Kidney capillary endothelial cell (primary cell): ENCODE results near the gene RTRAF.

Experiments
- DNase-seq: peaks from one replicate; pipeline ENCODE4 v3.0.0-alpha.2; 2018; ENCODE audit warnings: low spot score

Gene RTRAF

DNA sequence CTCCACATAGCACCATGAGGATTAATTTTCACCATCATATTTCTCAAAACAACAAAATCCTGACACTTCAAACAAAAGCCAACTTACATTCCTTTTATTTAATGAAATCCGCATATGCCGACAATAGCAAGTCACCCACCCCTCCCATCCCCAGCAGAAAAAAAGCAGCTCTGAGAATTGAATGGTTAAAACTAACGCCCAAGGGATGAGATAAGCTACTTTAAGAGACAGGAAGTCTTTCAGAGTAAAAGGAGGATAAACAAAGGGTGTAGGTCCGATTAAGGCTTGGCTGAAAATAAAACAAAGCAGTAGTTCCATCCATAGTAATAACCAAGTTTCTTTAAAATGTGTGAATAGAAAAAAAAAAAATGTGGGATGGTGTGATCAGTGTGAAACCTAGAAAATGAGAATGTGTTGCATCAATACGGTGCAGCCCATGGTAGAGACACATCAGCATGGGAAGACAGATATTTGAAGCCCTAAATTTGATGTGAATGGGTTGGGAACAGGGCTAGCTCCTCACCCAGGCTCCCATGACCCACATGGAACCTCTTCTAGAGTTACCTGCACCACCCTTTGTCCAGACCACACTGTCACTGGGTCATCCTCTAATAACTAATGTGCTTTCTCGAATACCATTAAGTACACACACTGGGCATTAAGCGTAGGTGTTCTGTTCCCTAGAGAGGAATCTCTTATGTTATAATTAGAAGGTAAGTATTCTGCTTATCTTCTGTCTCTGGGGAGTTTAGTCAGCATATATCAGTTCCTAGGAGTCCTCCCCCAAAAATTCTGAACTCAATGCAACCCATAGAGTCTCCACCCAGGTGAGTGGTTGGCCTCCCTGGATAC is 31.7 kb downstream of the RTRAF start:
- peak; percentile 63 for DNase-seq

DNA sequence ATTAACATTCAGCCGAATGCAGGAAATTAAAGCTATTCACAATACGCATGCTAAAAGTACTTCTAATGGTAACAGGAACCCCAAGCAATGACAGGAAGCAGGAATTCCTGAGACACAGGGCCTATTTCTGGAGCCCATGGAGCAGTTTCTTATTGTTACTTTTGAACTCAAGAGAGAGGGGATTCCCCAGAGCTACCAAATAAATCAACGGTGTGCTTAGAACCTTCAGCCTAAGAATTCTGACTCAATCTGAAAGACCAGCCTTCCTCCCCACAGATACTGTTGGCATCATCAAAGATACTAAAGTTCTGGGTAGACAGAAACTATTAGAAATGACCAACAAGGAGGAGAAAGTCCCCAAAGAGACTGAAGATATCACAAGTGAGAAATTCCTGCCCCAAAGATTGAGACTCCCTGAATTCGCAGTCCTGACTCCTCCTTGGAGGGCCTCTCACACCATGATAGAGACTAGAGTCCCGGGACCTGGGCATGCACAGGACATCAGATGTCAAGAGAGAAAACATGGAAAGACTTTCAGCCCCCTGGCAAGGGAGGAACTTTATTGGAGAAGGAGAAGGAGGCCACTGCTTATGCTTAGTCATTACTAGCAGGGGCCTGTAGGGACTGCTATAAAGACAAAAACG is 32.7 kb downstream of the RTRAF start:
- DNase-seq: peak; percentile 87

DNA sequence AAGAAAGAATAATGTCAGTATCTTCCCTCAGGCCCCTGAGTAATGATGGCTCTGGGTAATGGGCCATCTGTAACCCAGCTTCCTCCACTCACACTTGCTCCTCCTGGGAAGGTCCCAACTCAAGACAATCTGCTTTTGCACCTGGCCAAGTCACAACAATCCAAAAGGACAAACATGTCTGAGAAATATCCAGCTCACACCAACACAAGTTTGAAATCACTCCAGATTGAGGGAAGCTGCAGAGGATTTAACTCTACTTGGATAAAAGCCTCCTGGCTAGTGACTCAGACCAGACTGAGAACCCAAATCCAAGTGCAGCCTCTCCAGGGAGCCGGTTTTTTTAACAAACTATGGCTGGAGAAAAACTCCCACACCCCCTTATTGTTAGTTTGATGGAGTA is 34.2 kb downstream of the RTRAF start:
- no peak for DNase-seq

DNA sequence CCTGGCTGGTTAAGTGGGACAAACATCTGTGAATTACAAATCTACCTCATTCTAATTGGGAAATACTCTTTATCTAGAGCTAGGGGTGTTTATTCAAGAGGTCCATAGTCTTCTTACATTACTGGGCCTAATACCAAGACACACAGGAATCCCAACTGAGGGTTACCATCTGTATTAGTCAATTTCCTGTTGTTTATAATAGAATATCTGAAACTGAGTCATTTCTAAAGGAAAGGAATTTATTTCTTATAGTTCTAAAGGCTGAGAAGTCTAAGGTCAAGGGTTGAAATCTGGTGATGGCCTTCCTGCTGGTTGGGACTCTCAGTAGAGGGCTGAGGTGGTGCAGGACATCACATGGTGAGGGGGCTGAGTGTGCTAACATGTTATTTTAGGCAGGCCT is 36.0 kb downstream of the RTRAF start:
- DNase-seq: peak; percentile 95

DNA sequence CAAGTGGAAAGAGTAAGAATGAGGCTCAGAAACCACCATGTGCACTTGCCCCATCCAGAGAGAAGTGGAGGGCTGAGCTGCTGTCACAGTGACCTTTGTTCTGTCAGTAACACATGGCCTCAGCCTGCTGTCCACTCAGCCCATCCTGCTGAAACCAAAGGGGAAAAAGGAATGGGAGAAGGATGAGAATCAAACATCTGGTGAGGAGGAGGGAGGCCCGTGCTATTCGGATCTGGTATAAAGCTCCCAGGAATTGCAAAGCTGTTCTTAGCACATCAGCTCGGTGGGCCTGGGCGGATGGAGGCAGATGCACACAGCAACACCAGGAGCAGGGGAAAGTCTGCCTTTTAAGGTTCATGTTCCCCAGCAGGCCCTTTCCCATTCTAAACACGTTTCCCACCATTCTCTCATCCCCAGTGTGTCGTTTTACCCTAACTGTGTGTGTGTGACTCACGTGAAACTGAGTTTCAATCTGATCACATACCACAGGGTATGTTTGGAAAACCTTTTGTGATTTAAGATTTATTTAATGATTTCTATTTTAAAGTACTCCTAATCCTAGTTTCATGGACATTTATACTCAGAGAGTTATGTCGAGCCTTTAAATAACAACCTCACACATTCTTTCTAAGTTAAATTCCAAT is 36.8 kb downstream of the RTRAF start:
- DNase-seq: no peak

DNA sequence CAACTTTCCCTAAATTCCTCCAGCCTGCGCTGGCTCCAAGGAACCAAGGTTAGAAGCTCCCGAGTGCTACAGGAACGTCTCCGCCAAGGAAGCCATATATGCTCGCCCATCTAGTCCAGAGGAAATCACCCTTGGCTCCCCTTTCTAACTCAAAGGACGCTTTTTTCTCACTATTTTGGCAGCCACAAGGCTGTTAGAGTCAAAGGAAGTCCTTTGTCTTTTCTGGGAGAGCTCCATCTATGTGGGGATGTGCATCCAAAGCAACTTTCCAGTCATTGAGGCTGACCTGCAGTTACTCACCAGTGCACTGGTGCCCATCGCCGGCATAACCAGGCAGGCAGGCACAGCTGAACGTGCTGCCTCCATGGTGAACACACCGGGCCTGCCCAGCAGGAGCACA is 37.6 kb downstream of the RTRAF start:
- no peak for DNase-seq

DNA sequence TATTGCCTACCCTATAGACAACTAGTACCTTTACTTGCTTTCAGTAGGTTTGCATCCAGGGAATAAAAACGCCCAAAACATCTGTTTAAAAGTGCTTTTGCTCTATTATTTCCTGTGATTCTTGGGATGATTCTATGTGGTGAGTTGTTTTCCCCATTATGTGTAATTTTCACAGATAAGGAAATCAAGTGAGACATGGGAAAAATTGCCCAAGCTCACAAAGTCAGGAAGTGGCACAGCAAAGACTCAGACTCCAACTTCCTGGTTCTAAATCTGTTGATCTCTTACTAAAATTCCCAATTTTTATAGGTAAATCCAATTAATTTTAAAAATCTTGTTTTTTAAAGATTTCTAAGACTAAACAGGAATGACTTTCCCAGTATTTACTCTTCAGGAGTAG is 40.5 kb downstream of the RTRAF start:
- DNase-seq: peak; percentile 78

DNA sequence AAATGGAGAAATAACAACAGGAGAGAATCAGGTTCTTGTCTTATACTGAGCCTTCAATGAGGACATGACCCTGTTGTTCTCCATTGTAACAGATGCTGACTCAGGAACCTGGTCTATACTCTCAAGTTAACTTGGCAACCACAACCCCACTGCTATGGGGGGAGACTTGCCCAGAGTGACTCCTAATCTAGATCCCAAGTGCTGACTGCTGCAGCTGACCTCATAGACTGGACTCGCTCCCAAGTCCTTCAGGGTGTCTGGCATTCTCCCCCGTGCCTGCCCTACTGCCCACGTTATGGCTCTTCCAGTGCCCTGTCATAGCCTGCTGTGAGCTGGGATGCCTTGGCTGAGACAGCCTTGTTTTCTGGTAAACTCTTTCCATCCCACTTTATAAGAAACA is 42.4 kb downstream of the RTRAF start:
- no peak for DNase-seq

DNA sequence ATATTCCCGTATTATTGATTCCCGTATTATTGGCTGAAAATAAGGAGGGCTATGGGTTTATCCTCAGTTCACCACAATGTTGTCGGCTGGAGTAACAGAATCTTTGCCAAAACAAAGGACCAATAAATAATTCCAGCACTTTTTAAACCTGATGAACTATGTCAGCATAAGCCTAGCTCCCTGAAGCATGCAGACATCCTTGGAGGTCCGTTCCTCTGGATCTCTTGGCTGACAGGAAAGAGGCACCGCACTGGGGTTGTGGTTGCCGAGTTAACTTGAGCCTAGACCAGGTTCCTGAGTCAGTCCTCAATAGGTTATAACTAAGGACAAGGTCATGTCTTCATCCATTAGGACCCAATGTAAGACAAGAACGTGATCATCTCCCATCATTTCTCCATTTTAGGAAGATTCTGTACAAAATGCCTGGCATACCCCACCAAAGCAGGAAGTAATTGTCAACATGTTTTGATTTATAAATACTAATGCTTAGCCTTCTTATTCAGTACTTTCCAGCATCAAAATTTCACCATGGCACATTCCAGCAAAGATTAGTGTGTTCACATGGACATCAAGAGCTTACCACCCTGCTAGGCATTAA is 43.0 kb downstream of the RTRAF start:
- DNase-seq: no peak

DNA sequence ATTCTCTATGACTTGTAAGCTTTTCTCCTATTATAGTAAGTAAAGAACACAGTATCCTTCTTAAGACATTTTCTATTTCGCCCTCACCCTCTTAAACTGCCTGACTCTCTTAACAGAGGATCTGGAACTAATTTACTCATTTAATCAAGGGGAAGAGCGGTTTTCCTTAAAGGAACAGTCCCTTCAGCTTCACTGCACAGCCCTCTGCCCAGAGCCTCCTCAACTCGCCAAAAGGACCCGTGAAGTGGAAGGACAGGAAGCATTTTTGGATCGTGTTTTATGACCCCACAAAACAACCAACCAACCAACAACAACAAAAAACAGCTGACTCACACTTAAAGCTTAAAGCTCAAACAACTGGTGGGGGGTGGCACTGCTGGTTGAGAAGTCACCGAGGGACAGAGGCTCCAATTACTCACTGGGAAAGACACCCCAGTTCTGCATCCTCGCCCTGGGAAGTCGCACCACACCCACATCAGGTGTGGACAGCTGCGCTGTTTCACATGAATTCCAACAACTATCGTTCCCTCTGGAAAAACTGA is 43.8 kb downstream of the RTRAF start:
- no peak for DNase-seq

DNA sequence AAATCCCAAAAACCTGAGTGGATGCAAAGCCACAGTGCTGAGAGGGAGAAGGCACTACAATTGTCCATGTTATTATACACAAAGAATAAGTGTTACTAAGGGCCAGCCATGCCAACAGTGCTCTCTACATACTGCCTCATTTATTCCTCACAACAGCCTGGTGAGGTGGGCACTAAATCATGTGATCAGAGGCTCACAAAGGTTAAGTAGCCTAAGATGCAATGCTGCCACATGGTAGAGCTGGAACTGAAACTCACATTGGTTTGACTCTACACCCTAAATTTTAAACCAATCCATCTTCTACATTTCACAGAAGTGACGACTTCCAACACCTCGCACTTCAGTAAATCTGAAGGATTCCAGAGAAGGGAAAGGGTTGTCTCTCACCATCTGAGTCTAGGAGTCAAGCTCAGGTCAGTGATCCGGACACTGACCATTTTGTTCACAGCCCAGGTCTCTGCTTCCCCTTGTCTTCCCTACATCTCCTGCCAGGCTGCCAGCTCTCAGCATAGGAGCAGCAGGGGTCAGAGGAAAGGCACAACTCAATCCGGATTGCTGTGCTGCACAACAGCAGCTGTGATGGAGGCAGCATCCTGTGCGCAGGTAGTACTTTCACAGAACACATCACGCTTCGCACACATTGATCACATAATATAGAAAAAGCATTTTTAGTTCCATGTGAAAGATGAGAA is 49.9 kb downstream of the RTRAF start:
- DNase-seq: no peak

DNA sequence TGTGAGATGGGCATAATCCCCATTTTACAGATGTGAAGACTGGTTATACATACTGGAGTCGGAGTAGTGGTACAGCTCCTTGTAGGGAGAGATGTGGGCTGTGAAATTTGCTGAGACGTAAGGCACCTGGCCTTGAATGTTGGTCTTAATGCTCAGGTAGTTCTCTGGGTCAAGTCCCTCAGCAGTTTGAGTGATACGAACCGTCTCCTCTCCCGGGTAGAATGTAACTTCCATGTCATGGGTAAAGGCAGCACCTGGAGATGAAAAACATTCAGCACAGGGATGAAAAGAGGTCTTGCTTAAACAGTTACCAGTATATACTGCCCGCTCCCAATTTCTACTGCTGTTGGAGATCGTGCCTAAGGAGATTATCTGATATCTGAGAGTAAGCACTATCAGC is 51.3 kb downstream of the RTRAF start:
- no peak for DNase-seq

DNA sequence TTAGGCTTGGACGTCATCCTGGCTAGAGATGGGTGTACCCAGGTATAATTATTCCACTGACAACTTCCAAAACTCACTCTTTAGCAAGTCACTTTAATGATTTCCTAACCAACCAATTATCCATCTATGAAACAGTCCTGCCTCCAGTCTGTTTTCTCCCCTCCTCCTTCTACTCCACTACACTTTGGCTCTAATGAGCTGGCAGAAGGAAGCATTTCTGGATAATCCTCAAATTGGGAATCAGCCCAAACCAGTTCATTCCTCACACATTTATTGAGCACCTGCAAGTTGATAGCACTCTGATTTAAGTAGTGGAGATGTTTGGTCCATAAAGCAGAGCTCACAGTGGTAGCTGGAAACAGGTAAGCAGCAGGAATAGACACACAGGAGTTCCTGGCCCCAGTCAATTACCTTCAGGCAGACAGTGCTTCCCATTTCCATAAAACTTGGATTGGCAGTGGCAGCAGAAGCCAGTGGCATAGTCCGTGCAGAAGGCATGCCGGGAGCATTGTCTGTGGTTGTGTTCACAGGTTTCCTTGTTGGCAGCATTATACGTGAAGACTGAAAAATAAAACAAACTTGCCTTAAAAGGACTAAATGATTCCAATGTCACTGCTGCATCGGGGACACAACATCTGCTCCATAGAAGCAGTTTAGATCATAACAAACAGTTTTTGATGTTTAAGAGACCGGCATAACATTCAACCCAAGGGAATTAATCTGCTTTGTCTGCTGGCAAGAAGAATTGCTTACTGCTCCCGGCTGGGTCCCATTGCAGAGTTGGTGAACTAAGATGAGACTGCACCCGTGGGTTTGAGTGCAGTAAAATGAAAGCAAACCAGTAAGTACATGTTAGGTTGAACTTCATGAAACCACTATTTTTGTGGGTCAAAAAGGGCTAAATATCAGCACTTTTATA is 53.3 kb downstream of the RTRAF start:
- DNase-seq: no peak

DNA sequence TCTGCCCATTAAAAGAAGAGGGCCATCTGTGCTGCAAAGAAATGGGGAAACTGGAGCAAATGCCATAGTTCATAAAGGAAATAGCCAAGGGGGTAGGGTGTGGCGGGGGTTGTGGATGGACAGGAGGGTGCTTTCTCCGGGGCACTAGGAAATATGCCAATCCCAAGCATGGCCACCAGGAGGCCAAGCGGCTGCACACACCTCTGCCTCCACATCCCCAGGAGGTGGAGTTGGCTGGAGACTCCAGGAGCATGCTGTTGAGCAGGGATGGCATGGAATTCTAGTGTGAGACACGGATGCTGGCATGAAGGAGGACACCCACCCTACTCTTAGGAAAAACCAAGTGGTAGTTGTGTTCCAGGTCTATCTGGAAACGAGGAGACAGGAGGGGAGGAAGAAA is 54.3 kb downstream of the RTRAF start:
- DNase-seq: no peak

DNA sequence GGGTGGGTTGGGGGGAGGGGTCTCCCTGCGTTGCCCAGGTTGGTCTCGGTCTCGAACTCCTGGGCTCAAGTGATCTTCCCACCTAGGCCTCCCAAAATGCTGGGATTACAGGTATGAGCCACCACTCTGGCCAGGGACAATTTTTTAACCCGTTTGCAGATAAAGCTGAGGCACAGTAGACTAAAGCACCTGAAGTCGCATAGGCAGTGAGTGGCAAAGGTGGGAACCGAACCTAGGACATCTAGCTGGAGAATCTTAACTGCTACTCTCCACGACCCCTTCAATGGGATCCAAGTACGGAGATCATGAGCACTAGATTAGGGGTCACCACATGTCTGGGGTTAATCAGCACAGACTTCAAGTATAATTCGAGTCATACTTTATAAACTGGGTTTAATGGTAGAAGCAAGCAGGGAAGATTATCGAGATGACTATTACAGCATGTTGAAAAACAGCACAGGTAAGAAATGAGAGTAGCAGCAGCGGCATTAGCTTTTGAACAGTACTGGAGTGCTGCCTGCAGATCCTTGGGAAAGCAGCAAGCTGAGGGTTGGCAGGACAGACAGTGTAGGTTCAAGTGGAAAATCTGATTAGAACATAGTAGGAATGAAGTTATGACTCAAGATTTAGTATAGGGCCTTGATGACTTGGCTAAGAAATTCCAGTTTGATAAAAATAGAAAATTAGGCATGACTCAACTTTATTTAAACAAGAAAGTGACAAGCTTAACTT is 55.6 kb downstream of the RTRAF start:
- DNase-seq: peak; percentile 71

DNA sequence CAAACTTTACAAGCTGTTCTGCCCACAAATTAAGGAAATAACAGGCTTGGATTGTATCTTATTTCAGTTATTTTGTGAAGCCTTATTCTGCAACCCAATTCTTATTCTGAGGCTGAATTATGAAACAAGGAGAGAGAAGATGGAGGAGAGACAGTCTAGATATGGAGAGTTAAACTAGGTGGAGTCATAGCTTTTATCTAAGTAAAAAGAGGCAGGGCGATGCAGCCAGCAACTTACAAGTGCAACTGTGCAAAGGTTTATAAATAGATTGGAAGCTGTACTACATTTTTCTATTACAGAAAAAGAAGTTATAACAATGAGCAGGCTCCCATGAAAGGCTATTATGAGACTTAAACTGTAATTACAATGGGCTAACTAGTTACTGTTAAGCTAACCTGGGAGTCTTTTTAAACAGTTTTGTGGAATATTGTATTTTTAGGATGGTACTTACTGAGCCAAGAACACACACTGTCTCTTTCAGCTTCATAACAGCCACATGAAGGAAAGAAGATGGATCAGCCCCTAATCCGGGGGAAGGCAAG is 57.1 kb downstream of the RTRAF start:
- DNase-seq: no peak

DNA sequence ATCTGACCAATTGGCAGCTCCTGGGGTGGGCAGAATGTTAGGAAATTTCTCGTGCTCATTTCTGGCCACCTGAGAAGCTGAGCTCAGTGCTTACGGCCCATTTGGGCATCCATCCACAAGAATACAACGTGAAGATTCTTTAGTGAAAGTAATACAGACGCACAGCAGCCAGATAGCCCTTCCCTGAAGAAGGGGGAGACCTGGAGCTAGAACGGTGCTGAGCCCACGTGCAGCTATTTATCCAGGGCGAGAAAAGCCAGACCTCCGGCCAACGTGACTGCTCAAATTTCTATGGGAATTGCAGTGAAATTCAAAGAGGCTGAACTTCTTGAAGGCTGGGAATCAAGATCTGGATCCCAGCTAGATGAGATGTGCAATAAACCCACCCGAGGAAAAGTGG is 58.8 kb downstream of the RTRAF start:
- DNase-seq: no peak

DNA sequence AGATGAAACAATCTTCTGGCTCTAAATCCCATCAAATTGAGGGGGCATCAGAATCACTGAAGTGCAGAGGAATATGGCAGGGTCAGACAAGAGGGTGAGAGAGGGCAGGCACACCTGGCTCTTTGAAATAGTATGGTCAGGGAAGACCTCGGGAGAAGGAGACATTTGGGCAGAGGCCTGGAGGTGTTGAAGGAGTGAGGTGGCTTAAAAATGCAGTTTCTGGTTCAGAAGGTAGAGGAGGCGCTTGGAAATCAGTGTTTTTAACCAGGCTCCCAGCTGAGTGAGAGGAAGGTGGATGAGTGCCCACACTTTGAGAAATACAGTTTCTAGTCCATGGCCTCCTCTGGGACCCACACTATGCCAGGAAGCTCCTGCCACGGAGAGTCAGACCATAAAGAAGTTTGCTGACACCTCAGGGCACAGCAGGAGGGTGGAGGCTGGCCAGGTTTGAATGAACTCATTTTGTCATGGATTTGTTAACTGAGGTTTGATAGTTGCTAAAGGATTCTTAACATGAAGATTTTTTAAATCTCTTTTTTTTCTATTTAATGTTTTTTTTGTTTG is 59.4 kb downstream of the RTRAF start:
- no peak for DNase-seq

DNA sequence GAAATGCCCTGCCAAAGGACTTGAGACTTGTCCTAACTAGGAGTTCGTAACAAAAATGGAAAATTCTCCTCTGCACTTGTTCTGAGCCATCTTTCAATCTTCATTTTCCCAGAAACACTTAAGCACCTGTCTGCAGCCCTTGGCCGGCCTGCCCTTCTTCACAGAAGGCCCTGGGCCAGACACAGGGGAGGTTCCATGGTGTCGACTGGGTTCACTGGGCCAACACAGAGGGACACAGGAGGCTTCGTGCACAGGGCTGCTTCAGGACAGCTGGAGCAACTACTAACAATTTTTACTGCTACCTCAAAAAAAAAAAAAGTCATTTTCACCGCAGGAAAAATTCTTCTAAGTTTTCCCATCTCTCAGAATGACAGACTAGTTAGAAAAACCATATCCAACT is 59.9 kb downstream of the RTRAF start:
- no peak for DNase-seq
